ENCODE results near the gene IFNB1.

IFNB1 gene

GRCh38 chr9:21077781-21078180, at the start of gene IFNB1:
Gene IFNB1 (minus strand): TSS chr9:21077942. CDS start chr9:21077869, 73 bp downstream.
- DNase-seq = no peak

- DNase-seq = no peak
Measured at GRCh38 chr9:21121595-21122251, 44.0 kb upstream of the IFNB1 start.

- no peak for DNase-seq
Measured at GRCh38 chr9:21121079-21121478, 43.3 kb upstream of the IFNB1 start.

DNA sequence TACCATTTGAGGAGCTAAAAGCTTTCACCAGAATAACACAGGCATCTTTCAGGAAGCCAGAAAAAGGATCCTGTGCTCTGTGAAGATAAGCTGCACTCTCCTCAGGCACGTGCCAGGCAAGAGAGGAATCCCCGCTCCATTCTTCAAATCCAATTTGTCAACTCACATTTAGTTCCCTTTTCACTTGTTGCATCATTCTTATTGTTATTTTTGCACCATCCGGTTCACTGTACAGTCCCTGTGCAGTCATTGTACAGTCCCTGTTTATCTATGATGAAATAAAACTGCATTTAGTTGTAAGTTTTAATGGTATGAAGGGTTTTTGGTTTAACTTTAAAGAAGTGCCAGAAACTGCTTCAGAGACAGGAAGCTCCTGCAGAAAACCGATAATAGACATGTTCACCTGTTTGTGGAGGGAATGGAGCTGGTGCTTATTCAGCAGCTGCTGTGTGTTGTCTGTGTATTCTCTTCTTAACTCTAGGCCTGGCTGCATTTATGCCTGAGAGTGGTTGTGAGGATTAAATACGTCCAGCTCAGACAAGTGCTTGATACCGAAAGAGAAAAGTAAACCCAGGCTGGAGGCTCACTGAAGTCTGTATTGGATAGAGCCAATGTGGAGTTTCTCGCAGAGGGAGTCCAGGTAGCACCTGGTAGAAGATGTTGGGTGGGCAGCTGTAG, 41.5 kb upstream of the IFNB1 start:
- DNase-seq = no peak

DNA sequence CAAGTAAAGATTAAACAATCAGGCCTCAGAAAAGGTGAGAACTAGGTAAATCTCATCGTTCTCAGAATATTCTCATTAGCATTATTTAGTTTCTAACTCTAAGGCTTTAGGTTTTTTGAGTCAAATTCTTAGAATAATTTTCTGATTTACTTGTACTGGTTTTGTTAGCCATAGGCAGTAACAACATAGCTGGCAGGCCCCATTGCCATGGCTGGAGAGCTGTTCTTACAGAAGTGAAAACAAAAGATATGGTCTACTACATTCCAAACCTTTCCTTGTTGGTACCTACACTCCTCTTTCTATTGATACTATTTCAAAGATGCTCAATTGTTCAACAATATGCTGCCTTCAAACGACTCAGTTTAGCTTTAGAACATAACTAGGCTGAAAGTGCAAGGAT, 36.6 kb upstream of the IFNB1 start:
- DNase-seq = no peak

DNA sequence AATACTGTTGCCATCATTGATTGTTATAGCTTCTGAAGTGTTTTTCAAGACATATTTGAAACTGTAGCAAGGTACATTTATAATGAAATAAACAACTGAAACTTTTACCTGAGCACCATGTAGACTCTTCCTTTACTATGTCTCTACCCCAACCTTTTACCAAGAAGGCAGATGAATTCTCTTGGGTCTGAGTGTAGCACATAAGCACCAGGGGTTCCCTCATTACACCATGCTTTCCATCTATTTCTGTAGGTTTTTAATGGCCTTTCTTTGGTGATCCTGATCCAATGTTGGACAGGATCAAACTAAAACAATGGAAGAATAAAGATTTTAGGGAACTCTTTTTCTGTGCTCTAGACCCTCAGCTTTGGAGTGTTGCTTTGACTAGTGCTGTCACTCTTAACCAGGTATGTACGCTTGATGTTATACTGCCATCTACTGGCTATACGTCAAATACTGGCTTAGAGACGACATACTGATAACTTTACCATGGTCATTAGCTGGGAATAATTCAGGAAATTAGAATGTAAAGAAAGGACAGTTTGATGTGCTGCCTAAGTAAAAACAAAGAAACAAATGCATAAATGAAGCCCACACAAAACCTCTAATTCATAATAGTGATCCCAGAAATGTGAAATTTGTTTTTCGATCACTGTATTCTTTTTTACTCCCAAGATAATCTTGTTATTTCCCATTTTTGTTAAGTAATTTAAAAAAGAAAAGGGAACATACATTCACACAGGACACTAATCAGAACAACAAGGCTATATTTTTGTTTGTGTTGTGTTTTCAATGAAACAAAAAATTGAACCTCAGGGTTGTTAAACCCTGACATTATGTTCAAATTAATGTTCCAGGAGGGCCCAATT, 33.2 kb upstream of the IFNB1 start:
- peak; percentile 77 for DNase-seq

GRCh38 chr9:21104787-21105186, 27.0 kb upstream of the IFNB1 start:
- no peak for DNase-seq

- no peak for DNase-seq
Measured at GRCh38 chr9:21102305-21102704, 24.6 kb upstream of the IFNB1 start.

GRCh38 chr9:21097817-21098216, 20.1 kb upstream of the IFNB1 start:
- DNase-seq = no peak

DNA sequence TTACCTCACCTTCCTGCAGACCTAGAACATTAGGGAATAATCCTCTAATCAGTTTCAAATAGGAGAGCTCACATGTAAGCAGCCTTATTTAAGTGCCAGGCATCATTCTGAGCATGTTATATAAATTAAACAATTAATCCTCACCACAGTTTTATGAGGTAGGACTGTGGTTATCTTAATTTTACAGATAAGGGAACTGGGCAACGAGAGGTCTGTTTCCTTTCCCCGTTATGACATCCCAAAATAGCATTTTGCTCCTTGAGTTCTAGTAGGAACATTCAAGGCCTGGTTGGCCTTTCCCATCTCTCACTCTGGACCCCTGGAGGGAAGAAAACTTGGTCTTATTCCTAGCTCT, 19.1 kb upstream of the IFNB1 start:
- no peak for DNase-seq

DNA sequence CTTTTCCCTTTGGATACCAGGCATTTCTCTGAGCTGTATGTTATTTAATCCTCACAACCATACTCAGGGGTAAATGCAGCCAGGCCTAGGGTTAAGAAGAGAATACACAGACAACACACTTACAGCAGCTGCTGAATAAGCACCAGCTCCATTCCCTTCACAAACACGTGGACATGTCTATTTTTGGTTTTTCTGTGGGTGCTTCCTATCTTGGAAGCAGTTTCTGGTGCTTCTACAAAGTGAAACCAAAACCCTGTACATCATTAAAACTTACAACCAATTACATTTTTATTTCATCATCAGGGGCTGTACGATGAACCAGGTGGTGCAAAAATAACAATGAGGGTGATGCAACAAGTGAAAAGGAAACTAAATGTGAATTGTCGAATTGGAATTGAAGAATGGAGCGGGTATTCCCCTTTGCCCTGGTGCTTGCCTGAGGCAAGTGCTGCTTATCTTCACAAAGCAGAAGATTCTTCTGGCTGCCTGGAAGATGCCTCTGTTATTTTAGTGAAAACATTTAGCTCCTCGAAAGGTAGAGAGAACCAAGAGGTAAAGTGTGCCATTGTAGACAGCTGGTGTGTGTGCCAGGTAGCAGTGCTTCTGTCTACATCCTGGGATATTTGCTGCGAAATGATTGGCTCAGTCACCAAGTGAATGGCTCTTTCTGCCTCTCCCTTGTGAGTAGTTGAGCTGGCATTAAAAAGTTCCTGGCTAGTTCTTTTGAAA, 18.6 kb upstream of the IFNB1 start:
- peak; percentile 78 for DNase-seq

- no peak for DNase-seq
Measured at GRCh38 chr9:21095561-21095960, 17.8 kb upstream of the IFNB1 start.

GRCh38 chr9:21086538-21086937, 8.8 kb upstream of the IFNB1 start:
- DNase-seq = no peak

- no peak for DNase-seq
Measured at GRCh38 chr9:21085005-21085404, 7.3 kb upstream of the IFNB1 start.

- no peak for DNase-seq
Measured at GRCh38 chr9:21084242-21084850, 6.6 kb upstream of the IFNB1 start.

- no peak for DNase-seq
Measured at GRCh38 chr9:21082671-21083070, 4.9 kb upstream of the IFNB1 start.

DNA sequence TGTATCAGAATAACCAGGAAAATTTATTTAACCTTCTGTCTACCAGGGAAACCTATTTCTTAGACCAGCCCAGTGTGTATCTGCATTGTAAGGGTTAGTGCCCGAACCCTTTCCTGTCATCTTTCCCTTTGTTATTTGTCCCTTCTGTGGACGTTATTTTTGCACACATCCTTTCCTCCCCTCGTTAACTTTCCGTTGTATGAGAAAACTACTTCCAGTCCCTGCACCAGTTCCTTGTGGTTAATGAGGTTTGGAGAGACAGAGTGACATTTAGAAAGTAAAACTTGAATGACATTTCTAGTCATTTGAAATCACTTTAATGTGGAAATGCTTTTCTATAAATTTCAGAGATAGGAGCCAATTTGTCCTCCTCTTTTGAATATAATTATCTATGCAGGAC, 4.3 kb upstream of the IFNB1 start:
- no peak for DNase-seq

DNA sequence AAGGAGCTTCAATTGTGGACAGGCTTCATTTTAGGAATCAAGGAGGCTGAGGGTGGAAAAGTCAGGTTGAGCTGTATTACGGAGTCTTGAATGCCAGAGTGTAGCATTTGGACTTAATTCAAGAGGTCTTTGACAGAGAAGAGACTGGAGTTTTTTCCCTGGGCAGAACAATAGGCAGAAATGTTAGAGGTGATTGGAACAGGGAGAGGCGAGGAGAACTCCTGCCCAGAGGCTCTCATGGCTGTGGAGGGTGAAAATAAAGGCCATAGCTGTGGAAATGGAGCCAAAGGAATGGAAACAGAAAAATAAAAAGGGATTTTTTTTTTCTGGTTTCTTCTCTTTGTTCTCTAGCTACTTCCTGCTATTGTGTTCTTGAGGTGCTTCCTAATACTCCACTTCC, 3.7 kb upstream of the IFNB1 start:
- no peak for DNase-seq

GRCh38 chr9:21080793-21081192, 3.1 kb upstream of the IFNB1 start:
- no peak for DNase-seq

DNA sequence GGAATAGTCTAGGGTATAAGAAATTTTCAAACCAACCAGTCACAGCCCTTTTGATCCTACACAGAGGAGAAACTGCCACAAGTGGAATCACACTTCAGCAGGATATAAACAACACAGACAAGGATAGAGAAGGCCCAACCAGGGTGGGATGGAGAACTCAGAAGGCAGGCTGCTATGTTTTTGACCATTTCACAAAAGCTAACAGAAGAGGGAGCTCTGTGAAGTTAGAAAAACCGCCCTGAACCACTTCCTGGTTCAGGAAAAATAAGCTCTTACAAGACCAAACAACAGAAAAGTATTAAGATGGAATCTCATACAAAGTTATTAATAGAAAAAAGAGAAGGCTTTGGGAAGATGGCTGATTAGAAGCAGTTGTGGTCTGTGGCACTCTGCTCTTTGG, 960 bp upstream of the IFNB1 start:
- DNase-seq = peak; percentile 40

DNA sequence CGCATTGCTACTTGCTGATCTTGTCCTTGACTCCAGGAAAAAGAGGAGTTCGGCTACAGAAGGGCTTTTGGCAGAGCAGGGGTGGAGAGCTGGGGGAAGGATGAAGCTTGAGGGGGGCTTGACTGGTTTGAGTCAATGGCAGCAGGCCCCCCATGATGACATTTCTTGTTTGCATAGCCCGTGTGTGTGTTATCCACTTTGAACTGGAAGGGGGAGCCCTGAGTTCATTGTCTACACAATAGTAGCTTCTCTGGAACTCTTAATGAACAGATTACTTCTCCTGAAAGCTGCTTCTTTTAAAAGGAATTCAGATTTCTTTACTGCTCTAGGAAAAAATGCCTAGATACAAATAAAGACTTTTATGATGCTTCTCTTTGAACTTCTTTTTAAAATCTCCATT, 2.3 kb downstream of the IFNB1 start:
- DNase-seq = no peak

DNA sequence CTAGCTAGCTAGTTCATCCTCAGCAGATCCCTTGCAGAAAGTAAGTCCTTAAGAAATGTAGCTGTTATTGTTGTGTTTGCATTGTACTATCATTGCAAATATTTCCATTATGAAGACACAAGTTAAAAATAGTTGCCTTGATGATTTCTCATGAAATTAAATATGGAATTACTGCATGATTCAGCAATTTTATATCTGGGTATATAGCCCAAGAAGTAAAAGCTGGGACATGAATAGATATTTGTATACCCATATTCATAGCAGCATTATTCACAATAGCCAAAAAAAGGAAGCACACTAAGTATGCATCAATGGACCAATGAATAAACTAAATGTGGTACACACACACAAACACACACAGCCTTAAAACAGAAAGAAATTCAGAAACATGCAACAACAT, 6.8 kb downstream of the IFNB1 start:
- DNase-seq = no peak

DNA sequence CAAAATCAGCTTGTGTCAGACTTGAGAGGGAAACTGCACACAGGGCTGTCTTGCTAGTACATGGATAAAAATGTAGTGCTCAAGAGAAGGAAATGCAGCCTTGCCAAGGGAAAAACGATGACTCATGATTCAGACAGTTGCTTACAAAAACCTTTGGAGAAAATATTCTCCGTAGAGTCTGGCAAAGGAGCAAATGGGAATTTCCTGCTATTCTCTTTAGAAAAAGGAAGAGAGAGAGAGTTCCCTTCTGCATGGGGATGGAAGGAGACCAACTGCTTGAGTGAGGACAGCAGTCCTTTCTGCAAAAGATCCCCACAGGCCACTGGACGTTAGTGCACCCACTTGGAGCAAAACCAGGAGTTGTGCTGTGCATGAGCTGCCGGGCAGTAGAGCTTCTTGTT, 7.6 kb downstream of the IFNB1 start:
- no peak for DNase-seq

Measured in CD4-positive, alpha-beta T cell treated with Interleukin-10 for 1 hour (primary cell).